Measurements from ENCODE around the gene CCDC88C.
A peak's percentile ranks its signal among the peaks of the same experiment; 100 is the strongest.

The CCDC88C gene

GRCh38 chr14:91305650-91306431 lies 111.8 kb downstream of the CCDC88C start:
- no peak for DNase-seq

- DNase-seq: no peak
Observed at GRCh38 chr14:91303924-91304229, 113.7 kb downstream of the CCDC88C start.

GRCh38 chr14:91303091-91303923 lies 114.3 kb downstream of the CCDC88C start:
- peak; percentile 50 for DNase-seq

GRCh38 chr14:91302391-91302790 lies 115.2 kb downstream of the CCDC88C start:
- peak; percentile 40 for DNase-seq

GRCh38 chr14:91300957-91301356 lies 116.7 kb downstream of the CCDC88C start:
- DNase-seq: no peak

GRCh38 chr14:91300283-91300895 lies 117.2 kb downstream of the CCDC88C start:
- DNase-seq: no peak

GRCh38 chr14:91299121-91300115 lies 118.2 kb downstream of the CCDC88C start:
- no peak for DNase-seq

- no peak for DNase-seq
Observed at GRCh38 chr14:91298576-91298975, 119.0 kb downstream of the CCDC88C start.

- DNase-seq: no peak
Observed at GRCh38 chr14:91297081-91297711, 120.4 kb downstream of the CCDC88C start.

- no peak for DNase-seq
Observed at GRCh38 chr14:91295851-91296796, 121.5 kb downstream of the CCDC88C start.

GRCh38 chr14:91295276-91295845 lies 122.3 kb downstream of the CCDC88C start:
- DNase-seq: no peak

GRCh38 chr14:91294153-91294552 lies 123.5 kb downstream of the CCDC88C start:
- no peak for DNase-seq

- DNase-seq: no peak
Observed at GRCh38 chr14:91293281-91293680, 124.3 kb downstream of the CCDC88C start.

GRCh38 chr14:91292491-91292890 lies 125.1 kb downstream of the CCDC88C start:
- no peak for DNase-seq

GRCh38 chr14:91291786-91292405 lies 125.7 kb downstream of the CCDC88C start:
- DNase-seq: no peak

GRCh38 chr14:91290986-91291385 lies 126.6 kb downstream of the CCDC88C start:
- DNase-seq: no peak

- DNase-seq: no peak
Observed at GRCh38 chr14:91289464-91289863, 128.2 kb downstream of the CCDC88C start.

- no peak for DNase-seq
Observed at GRCh38 chr14:91288876-91289275, 128.7 kb downstream of the CCDC88C start.

- peak; percentile 82 for DNase-seq
Observed at GRCh38 chr14:91286530-91286937, 131.1 kb downstream of the CCDC88C start.
